ENCODE results near the gene QPCTL.
A peak's percentile ranks its signal among the peaks of the same experiment; 100 is the strongest.

The QPCTL gene

DNA sequence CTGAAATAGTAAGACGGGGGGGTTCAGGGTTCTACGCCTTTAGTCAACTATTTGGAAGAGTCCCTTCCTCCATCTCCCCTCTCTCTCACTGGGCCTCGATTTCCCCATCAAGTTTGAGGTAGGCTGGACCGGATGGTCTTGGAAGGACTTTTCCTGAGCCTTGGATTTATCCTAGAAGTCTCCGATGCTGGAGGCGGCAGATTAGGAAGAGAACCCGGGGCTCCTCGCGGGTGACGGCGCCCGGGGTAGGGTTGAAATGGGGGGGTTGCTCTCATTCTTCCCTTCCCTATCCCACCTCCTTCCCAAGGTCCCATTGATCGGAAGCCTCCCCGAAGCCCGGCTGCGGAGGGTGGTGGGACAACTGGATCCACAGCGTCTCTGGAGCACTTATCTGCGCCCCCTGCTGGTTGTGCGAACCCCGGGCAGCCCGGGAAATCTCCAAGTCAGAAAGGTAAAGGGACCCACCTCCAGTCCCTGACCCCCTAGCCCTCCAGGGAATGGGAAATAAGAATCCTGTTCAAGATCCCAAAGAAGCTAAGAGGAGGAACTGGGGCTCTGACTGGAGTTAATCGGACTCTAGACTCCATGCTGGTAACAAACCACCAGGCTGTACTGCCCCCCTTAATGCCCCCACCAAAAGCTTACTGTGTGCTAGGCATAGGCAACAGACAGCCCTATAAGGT lies 781 bp downstream of the QPCTL start:
- Mint-ChIP-seq H3K4me1 (peaks cover 10% of the 10 kb centered on the region), H3K27ac (peak overlapping the region in 2 of 3 experiments; percentile 57 to 75), H3K27me3 (ENCODE audit: low read depth) (no peaks in the 10 kb centered on the region), H3K4me3 (peak overlapping the region; percentile 91 to 96 (median 92)), H3K36me3 (ENCODE audit: low read depth) (peaks cover 22% of the 10 kb centered on the region), H3K9me3 (no peaks in the 10 kb centered on the region)
- TF ChIP-seq, protein P1, sequence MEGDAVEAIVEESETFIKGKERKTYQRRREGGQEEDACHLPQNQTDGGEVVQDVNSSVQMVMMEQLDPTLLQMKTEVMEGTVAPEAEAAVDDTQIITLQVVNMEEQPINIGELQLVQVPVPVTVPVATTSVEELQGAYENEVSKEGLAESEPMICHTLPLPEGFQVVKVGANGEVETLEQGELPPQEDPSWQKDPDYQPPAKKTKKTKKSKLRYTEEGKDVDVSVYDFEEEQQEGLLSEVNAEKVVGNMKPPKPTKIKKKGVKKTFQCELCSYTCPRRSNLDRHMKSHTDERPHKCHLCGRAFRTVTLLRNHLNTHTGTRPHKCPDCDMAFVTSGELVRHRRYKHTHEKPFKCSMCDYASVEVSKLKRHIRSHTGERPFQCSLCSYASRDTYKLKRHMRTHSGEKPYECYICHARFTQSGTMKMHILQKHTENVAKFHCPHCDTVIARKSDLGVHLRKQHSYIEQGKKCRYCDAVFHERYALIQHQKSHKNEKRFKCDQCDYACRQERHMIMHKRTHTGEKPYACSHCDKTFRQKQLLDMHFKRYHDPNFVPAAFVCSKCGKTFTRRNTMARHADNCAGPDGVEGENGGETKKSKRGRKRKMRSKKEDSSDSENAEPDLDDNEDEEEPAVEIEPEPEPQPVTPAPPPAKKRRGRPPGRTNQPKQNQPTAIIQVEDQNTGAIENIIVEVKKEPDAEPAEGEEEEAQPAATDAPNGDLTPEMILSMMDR (IDR thresholded peaks at IDR 0.05; ENCODE audit: unreplicated experiment in 3 of 3): peak; percentile 79 to 87 (median 83)

DNA sequence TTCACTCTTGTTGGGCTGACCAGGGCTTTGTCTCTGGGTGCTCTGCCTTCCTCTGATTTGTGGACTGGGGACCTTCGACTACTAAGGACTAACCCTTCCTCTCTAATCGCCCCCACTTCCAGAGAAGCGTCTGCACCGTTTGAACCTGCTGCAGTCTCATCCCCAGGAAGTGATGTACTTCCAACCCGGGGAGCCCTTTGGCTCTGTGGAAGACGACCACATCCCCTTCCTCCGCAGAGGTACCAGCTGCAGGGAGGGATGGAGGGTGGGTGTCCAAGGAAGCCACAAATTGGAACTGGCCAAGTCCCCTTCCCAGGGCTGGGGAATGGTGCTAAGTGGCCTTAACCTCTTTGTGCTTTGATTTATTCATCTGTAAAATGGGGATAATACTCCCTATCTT lies 9.2 kb downstream of the QPCTL start:
- Mint-ChIP-seq H3K27ac (no peak overlapping the region), H3K27me3 (ENCODE audit: low read depth) (no peaks in the 10 kb centered on the region), H3K9me3 (no peaks in the 10 kb centered on the region), H3K36me3 (ENCODE audit: low read depth) (peaks cover 18% of the 10 kb centered on the region), H3K4me3 (no peak overlapping the region), H3K4me1 (no peaks in the 10 kb centered on the region)
- TF ChIP-seq, protein P1 (IDR thresholded peaks at IDR 0.05; ENCODE audit: unreplicated experiment in 3 of 3): no peak

DNA sequence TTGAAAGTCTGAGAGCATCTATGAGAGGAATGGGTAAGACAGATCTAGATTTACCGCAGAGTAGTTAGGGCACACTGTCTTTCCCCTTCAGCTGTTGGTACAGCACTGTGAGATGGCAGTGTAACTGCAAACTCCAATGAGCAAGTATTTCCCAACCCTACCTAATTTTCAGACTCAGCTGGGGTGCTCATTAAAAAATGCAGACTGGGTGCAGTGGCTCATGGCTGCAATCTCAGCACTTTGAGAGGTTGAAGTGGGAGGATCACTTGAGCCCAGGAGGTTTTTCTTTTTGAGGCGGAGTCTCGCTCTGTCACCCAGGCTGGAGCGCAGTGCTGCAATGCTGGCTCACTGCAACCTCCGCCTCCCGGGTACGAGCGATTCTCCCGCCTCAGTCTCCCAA lies 12.6 kb downstream of the QPCTL start:
- no peaks in the 10 kb centered on the region for H3K27me3 Mint-ChIP-seq (ENCODE audit: low read depth)
- H3K4me3 Mint-ChIP-seq: no peak overlapping the region
- no peaks in the 10 kb centered on the region for H3K9me3 Mint-ChIP-seq
- no peaks in the 10 kb centered on the region for H3K4me1 Mint-ChIP-seq
- H3K36me3 Mint-ChIP-seq (ENCODE audit: low read depth): peaks cover 13% of the 10 kb centered on the region
- TF ChIP-seq, protein P1 (IDR thresholded peaks at IDR 0.05; ENCODE audit: unreplicated experiment in 3 of 3): no peak
- no peak overlapping the region for H3K27ac Mint-ChIP-seq

DNA sequence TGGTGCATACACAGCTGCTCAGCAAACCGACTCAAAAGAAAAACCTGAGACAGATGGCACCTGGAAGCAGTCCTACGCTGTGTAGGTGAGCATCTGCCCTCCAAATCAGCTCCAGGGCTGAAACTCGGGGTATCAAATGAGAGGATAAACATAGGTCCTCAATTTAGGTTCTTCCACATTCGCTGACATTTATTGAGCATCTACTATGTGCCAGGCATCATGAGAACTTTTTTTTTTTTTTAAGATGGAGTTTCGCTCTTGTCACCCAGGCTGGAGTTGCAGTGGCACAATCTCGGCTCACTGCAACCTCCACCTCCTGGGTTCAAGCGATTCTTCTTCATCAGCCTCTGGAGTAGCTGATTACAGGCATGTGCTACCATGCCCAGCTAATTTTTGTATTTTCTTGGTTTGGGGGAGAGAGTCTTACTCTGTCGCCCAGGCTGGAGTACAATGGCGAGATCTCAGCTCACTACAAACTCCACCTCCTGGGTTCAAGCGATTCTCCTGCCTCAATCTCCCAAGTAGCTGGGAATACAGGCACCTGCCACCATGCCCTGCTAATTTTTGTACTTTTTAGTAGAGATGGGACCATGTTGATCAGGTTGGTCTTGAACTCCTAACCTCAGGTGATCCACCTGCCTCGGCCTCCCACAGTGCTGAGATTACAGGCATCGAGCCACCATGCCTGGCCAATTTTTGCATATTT lies 13.4 kb downstream of the QPCTL start:
- Mint-ChIP-seq H3K27ac (no peak overlapping the region), H3K36me3 (ENCODE audit: low read depth) (peaks cover 19% of the 10 kb centered on the region), H3K4me1 (peaks cover 6% of the 10 kb centered on the region), H3K4me3 (no peak overlapping the region), H3K27me3 (ENCODE audit: low read depth) (no peaks in the 10 kb centered on the region), H3K9me3 (no peaks in the 10 kb centered on the region)
- TF ChIP-seq, protein P1 (IDR thresholded peaks at IDR 0.05; ENCODE audit: unreplicated experiment in 3 of 3): no peak

DNA sequence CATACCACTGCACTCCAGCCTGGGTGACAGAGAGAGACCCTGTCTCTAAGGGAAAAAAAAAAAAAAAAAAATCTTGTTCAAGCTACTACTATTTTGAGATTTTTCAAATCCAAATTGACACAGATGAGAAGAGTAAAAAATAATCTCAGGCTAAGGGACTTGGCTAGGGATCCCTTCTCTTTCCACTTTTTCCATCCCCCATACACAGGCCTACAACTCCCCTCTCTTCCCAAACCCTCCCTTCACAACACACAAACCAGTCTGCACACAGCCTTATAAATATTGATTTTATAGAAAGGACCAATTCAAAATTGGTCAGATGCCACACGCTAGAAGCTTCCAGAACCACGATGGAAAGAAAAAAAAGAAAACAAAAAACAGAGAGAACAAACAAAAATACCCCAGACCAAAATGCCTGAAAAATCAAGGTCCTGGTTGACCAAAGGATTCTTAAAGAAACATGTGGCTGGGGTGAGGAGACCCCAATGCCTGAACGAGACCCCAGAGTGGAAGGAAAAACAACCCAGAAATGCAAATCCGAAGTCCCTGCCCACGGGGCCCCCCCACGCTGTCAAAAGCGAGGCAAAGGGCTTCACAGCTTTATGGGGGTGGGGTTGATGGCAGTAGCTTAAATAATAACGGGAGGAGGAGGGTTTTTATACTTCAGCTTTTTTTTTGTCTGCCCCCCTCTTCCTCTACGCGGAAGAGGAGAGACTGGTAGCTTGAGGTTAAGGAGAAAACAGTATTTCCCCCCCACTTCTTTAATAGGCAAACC lies 18.1 kb downstream of the QPCTL start:
- Mint-ChIP-seq H3K27me3 (ENCODE audit: low read depth) (no peaks in the 10 kb centered on the region), H3K27ac (peak overlapping the region; percentile 18 to 40 (median 26)), H3K4me3 (peak overlapping the region in 2 of 3 experiments; percentile 3 to 21), H3K4me1 (peaks cover 6% of the 10 kb centered on the region), H3K9me3 (no peaks in the 10 kb centered on the region), H3K36me3 (ENCODE audit: low read depth) (peaks cover 10% of the 10 kb centered on the region)
- TF ChIP-seq, protein P1 (IDR thresholded peaks at IDR 0.05; ENCODE audit: unreplicated experiment in 3 of 3): no peak
